ENCODE measurements around the gene KCTD16.

KCTD16 gene

DNA sequence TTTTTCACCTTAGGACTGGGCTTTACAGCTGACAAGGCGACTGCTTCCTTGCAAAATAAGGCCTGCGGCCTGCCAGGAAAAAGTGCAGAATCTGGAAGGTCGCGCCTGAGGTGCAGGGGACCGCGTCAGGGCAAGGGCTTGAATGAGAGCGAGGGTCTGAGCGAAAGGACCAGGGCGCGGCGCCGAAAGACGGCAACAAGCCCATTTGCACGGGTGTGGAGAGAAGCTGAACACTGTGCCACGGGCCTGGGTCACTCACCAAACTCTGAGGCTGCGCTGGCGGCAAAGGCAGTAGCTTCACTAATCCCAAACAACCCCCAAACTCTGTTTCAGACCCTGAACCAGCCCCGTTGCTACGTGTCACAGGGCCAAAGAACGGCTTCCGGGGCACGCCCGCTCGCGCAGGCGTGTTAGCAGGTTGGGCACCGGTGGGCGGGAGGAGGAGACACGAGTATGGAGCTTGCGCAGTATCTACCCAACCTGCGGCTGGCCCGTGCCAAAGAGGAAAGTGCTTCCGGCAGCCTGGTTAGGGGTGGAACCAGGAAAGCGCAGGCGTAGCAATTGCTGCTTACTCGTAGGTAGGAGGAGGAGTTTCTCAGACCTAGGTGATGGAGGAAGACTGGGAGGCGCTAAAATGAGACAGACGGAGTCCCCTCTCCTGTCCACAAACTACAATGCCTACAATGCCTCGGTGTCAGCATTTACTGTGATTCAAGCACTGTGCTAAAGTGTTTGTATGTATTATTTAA is at the start of gene KCTD16, which contains the start of gene YIPF5:
Gene KCTD16, plus strand, starts transcription at position 598 of the 749 bp plus-strand sequence.
Gene YIPF5, minus strand, starts transcription at position 384 of the 749 bp plus-strand sequence. CDS start 704 bp downstream, outside the sequence.
- peak; percentile 96 for DNase-seq

DNA sequence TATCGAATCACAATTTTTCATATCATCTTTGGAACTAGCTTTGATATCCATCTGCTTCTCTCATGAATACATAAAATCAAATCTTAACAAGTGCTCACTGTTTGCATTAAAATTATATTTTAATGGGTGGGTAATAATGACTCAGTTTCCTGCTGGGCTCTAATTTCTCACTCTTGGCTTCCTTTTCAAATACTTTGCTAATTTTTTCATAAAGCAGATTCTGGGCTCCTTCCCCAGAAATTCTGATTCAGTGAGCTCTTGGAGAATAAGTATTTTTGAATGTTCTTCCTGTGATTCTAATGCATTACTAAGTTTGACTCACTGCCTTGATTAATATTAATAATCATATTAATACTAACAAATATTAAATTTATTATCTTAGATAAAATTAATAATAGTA is 49.1 kb upstream of the KCTD16 start:
- DNase-seq: no peak

DNA sequence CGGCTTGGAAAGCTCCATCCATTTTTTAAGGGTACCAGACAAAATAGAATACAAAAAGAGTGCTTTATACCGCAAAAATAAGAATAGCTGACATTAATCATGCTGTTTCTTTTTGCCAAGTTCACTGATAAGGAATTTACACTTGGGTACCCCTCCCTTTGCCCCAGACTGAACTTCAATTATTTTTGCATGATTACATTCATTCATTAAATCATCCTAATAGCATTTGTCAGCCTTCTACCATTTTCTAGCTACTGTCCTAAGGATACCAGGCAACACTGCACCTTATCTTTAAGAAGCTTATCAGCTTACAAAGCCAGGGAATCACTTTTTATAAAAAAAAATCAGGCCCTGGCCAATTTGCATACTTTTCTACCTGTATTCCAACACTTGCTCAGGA is 48.6 kb upstream of the KCTD16 start:
- DNase-seq: no peak

DNA sequence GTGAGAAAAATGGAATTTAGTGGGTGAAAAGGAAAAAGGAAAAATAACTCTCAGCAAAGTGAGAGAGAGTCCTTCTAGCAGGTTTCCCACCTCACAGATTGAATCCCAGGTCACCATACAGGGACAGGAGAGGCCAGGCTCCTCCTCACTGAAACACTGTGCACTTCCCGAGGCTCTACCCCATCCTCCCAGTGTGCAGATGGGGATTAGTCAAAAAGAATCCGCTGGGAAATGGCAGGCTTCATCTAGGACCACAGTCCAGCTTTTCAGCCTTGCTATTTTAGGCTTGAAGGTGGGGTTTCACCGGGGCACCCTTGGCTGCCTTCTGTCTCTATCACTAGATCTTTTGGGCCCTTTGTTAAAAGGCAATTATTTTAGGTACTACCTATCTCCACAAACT is 48.0 kb upstream of the KCTD16 start:
- no peak for DNase-seq

DNA sequence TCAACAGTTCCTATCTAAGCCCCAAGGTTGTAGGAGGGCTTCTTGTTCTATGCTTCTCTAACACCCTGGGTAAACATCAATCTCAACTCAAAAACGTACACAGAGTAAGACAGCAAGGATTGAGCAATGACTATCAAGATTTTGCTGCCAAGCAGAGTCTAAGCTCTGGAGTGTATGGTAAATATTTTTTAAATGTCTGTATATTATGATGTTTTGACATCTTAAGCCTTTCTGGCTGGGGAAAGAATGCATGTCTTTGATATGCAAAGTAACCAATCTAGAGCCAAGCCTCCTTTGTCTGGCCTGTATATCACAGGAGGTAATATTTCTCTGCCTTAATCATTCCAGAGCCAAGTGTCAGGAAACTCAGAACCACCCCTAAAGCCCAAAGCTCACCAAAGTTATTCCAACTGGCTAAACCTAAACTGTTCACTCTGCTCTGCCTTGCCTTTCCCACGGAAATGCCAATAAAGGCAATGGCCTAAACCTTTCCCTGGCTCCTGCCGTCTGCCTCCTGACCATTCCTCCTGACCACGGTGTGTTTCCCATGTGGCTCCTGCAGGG is 45.4 kb upstream of the KCTD16 start:
- DNase-seq: no peak

DNA sequence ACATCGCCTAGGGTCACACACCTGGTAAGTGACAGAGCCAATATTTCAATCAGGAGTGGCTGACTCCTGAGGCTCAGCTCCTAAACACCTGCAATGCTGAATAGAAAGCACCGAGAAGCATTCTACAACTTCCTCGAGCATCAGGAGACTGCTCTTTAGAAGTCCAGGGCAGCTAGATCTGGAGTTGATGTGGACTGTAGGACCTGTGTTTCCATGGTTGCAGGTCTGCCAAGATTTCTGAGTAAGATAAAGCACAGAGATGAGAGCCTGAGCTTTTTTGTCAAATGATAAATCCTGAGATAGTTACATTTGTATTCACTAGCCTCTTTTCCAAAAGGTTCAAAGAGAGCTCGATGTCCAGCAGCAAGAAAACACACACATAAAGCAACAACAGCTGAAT is 44.0 kb upstream of the KCTD16 start:
- DNase-seq: no peak

DNA sequence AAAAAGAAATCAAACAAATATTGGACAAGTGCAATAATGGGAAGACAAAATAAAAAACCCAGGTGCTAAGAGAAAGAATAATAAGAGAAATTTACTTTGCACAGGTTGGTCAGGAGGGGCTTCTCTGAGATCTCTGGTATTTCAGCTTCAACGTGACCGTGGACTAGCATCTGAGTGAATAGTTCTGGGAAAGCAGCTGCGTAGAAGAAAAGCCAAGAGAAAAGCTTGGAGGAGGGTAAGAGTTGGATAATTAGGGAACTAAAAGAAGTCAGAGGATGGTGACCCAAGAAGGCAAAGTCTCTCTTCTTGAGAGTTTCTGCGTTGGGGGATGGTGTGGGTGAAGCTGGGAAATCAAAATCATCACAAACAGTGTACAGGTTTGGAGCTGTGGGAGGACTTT is 41.8 kb upstream of the KCTD16 start:
- no peak for DNase-seq

DNA sequence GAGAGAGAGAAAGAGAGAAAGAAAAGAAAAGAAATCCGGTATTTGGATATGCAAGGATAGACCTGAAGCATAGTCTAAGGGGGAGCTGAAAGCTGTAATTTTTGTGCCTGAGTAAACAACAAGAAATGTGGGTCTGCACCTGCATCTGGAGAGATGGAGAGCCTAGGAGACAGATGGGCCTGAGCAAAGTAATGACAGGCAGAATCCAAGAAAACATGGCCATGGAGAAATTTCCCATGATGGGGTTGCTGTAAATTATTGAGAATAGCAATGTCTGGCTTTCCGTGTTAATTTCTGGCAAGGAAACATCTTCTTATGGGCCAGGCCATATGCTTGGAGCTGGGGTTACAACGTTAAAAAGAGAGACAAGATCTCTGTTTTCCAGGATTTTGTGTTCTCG is 40.4 kb upstream of the KCTD16 start:
- DNase-seq: no peak

DNA sequence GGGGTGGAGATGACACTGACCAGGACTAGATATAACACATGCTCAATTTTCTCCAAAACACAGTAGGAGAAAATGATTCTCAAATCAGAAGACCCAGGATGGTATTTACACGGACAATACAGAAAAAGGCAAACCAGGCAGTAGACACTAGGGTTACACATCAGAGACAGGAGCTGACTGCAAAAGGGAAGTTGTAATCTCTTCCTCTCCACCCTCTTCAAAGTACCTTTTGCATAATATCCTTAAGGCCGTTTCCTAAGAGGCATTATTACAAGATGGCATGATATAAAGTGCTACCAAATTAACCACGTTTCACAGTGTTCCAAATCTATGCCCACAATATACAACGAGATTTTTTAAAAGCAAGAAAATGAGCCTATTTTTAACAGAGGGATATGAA is 39.4 kb upstream of the KCTD16 start:
- no peak for DNase-seq

DNA sequence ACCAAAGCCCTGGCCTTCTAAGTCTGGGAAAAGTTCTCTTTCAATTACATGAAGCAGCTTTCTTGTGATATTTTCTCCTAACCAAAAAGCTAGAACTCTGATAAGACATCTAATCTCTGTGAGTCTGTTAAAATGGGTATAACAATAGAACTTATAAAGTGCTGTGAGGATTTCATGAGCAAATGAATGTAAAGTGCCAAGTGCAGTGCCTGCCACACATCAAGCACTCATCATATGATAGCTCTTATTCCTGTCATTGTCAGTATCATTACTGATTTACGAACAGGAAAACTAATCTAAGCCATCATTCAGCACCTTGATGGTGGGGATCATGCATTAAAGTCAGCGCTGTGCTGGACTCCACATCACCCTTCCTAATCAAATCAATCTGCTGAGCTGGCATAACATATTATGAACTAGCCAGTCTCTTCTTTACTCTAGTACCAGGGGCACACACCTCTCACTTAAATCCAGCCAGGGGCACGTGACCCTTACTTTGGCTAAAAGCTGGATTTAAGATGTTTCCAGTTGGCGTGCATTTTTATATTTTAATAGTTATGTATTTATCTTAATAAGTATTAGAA is 37.5 kb upstream of the KCTD16 start:
- DNase-seq: no peak

DNA sequence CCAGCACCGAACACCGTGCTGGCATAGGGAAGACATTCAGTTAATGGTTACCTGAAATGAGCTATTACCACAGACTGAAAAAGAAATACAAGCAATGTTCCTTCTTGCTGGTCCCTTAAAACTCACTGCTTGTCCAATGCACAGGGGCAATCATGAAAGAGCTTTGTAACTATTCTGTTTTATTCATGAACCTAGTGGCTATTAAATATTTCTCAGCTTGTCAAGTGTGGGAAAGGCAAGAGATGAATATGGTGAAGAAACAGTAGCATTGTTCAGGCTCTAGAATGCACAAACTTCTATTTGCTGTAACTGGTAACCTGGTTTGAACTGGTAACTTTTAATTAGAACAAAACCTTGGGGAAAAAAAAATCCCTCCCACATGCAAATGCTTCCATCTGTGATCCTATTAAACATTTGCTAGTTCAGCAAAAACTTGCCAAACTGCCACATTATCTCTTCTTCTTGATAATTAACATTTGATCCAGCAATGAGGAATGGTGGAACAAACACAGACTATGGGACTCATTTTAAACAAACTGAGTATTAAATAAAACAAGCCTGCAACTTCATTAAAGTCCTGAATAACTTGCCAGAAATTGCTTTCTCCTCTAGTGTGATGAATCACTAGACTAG is 36.4 kb upstream of the KCTD16 start:
- no peak for DNase-seq

DNA sequence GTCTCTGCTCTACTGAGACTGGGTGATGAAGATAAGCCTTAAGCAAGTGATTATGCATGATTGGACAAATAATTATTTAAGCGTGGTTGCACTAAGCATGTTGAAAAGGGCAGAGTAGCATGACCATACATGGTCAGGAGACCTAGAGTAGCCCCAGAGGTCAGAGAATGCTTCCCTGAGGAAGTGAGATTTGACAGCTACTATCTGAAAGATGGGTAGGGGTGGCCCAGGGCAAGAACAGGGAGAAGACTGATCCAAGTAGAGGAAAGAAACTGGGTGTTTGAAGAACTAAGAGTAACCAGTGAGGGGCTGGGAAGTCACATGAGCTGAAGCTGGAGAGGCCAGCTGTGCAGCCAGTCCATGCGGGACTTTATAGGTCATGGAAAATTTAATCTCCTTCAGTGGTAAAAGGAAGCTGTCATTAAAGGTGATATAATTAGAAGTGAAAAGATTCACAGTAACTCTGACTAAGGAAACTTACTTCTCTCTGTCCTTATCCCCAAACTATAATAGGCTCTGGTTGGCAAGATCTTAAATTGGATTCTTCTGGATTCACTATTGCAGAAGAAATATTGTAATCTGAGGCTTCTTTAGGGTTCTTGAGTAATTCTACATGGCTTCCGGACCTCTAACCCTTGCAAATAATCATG is 35.4 kb upstream of the KCTD16 start:
- DNase-seq: no peak

DNA sequence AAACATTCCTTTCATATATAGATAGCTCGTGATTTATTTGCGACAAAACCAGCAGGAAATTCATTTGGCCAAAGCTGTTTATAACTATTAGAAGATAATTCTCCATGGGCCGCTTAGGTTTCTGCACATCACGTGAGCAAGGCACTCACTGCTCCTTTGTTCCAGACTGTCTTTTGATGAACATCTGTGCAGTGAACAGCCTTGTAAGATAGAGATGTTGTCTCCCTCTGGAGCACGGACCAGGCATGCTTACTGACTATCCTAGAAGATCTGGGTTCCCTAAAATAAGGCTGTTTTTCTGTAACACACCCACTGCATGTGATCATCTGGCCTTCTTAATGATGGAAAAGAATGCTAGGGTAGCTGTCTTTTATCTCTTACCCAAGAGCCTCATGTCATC is 31.1 kb upstream of the KCTD16 start:
- no peak for DNase-seq

DNA sequence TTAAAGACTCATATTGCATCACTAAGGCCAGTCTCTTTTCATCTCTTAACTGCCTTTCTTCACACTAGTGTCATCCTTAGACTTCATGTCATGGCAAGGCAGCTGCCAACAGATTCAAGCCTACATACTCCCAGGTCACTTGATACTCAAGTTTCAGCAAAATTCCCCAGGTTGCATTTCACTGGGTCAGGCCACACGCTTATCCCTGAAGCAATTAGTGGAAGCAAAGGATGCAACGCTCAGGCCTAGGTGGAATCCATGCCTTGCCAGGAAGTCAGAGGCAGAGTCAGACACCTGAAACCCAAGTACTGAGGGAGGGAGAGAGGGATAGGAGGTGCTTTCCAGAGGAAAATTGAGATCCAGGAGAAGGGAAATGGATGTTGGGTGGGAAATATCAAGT is 29.1 kb upstream of the KCTD16 start:
- DNase-seq: no peak

DNA sequence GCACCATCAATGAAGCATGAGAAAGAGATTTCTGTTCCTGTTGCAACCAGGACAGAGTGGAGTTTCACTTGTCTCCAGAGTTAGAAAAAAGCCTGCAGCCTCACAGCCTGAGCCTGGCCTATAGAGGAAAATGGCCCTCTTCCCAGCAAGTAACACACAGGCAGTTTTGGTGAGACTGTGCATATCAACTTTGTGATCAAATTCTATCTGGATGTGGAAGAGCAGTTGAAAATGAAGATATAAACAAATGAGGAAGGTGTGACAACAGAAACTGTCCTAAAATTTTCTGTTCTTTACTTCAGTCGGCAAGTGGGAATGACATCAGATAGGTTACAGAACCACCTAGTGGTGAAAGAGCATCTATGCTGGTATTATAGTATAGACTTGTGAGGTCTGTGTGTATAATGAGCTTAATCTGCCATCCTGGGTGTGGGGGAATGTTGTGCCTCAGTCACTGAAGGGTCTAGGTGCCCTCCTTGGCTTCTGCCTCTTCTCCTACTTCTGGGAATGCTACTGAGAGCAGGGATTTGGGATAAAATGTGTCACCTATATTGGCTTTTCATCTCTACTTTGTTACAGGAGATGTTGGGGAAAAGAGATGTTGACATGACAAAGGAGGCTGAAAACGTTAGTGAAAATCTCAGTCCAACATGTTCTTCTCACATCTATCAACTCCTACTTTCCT is 28.4 kb upstream of the KCTD16 start:
- no peak for DNase-seq

DNA sequence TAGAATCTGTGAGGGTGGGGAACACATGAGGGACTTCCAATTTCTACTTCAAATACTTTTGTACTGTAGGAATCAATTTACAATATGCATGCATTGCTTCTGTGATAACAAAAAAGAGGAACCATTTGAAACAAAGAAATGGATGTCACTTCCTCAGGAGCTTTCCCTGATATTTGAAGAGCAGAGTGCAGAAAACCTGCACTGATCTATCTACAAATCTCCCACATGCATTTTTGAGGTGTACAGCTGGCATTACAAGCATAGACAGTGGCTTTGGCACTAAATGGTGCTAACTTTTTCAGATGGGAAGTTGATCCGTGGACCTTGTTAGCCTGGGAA is 27.9 kb upstream of the KCTD16 start:
- DNase-seq: no peak

DNA sequence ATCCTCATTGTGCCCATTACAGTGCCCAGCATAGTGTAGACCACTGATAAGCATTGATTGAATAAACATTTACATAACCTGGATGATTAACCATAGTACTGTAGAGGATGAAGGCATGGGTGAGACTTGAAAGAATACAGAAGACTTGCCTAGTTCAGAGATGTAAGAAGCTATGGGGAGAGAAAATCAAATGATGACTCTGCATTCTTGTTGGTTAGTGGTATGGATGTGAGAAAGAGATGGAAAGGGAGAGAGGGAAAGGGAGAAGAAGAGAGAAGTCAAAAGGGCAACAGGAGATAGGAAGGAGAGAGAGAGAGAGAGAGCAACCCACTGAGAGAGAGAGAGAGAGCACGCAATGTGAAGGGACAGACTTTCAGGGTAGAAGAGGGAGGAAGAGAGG is 27.0 kb upstream of the KCTD16 start:
- DNase-seq: no peak

DNA sequence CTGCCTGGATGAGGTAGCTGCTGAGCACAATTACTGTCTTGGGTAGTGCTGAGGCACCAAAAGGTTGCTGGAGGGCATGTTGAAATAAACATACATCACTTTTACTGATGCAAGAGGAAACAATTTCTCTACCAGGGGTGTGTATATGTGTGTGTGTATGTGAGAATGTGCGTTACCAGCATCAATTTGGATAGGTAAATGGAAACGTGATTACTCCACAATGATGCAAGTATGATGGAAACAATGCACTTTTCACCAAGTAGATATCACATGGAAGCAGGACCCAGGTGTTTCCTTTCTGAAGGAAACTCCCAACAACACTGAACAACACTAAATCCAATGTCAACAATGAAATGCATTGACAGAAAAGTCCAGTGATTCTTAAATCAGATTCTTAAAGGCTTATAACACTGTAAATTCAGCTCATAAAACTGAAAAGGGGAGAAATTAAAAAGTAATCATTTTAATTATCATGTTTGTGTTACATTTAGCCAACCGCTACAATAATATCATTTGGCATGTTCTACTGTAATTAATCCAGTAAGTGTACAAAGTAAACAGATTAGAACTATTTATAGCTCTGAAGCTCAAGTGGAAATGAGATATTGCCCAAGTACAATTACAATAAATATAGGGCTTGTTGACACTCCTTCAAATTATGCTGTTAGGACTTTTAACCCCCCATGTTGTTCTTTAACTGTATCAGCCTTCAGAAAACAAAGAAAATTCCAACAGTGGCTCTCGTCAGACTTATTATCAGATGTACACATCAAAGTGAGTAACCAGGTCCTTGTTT is 25.5 kb upstream of the KCTD16 start:
- no peak for DNase-seq

DNA sequence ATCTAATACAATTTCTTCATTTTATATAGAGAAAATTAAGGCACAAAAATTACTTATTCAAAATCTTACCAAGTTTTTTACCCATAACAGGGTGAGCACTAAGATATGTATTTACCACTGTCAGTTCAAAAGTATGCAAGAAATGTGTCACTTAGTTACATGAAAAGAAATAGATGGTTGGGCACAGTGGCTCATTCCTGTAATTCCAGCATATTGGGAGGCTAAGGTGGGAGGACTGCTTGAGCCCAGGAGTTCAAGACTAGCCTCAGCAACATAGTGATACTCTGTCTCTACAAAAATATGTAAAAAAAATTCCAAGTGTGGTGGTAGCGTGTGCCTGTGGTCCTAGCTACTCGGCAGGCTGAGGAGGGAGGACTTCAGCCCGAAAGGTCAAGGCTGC is 19.6 kb upstream of the KCTD16 start:
- DNase-seq: no peak

DNA sequence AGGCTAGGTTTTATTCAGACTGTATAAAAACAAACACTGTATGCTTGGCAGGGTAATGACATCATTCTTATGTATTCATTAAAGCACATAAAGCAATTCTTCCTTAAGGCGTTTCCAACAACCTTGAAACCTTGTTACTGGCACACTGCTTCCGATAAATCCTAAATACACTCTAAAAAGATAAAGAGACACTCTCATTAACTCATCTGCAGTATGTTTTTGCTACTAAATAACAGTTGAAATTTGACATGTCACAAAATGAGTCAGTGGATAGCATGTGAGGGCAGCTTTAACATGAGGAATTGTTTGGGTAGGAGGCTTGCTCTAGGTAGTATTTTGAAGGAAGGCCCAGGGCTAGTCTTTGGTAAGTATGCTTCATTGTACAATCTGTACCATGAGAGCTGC is 13.9 kb upstream of the KCTD16 start:
- no peak for DNase-seq

DNA sequence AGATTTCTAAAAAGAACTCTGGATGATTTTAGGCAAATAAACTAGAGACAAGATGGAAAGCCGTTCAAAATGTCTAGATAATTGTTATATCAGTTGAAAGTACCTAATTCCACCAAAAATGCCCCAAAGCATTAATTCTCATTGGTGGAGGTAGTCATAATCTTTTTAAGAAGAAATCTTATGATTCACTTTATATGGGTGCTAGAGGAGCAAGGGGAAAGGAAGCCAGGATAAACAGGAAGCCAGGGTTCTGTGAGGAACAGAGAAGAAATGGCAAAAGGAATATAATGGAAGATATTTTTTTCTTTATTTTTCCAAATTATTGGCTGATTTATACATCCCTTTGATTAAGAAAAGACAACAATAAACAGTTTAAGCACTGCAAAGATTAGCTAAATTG is 8.0 kb upstream of the KCTD16 start:
- DNase-seq: no peak

DNA sequence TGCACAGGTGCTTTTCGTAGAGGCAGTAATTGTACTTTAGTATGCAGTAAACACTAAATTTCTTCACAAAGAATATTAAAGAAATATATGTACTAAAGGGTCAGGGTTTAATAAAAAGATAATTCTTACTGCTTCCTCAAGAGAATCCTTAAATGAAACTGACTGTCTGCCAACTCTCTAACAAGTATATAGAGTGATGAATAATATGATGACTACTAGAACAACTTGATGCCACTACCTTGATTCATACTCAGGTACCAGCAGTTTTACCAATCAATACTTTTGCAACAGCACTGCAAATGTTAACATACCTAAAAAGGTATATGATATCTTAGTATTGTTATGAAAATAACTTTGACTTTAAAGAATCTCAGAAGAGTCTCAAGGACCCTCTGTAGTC is 4.0 kb upstream of the KCTD16 start:
- DNase-seq: no peak

Data from activated CD4-positive, CD25-positive, alpha-beta regulatory T cell treated with anti-CD3 and anti-CD28 coated beads, Interleukin-2, amount 50 U/mL, for 72 hours (primary cell).